Dermis blood vessel endothelial cell (primary cell): ENCODE data around the gene LRP1B. TPM values are rescaled to one million over a fixed set of nuclear protein-coding genes. Genes with fewer than 3 reads are reported as not detected.

Experiments used
- DNase-seq: peaks from one replicate; pipeline ENCODE4 v3.0.0; 2010
- total RNA-seq: library from RNA; depleted of rRNA; stranded (reverse); fragments of >200 nt; gene quantifications from 2 replicates; pipeline ENCODE4 v1.2.3, GENCODE V29; 2014

Gene LRP1B
- total RNA-seq, 1 donor from 2014 or later: under 0.01 TPM

DNA sequence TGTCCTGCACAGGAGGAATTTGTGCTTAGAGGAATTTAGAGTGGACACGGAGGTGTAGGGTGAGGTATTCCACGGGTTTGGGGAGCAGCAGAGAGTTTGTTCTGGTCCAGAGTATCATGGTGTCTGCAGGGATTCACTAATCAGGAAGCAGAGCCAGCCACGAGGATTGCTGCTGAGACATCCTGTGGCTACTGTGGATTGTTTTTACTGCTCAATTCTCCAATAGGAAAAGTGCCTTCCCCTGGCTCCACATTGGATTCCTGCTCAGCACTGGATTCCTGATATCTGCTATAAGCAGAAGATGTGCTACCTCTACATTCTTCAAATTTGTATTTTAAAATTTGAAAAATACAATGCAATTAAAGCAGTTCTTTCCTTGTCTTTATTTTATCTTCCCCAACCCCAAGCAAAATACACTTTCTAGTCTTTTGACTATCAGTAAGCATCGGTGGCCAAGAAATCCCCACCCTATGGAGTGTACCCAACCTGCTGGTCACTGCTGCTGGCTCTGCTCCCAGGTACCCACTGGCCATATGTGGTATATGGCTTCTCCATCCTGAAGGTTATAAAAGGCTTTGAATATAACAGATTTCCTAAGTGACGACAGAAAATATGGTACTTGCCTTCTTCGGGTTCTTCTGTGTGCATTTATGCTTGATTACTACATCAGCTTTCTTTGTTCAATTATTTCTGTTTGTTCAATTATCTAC lies 1947.6 kb downstream of the LRP1B start:
- DNase-seq: no peak
